Bronchial epithelial cell (primary cell): Measurements from ENCODE around the gene ENTR1. TPM values are rescaled to one million over a fixed set of nuclear protein-coding genes. Genes with fewer than 3 reads are reported as not detected.

ENCODE experiments used
- DNase-seq: peaks from one replicate; pipeline ENCODE4 v3.0.0-alpha.2; 2010; ENCODE audit warnings: low read depth
- FAIRE-seq: peaks from 2 replicates; lab custom pipeline; 2011; peaks lifted over from hg19 to GRCh38; lab: Jason Lieb, UNC
- H3K27me3 ChIP-seq: 2 replicates; pipeline ENCODE4 v1.5.1; 2011; ENCODE audit warnings: low read length; ENCODE audit not compliant: control insufficient read depth, insufficient read depth
- H3K36me3 ChIP-seq: 2 replicates; pipeline ENCODE4 v1.5.1; 2011; ENCODE audit warnings: low read length; ENCODE audit not compliant: control insufficient read depth, insufficient read depth
- H3K4me3 ChIP-seq: 2 replicates; pipeline ENCODE4 v1.5.1; 2011; ENCODE audit warnings: mild to moderate bottlenecking, low read depth, low read length, control low read depth
- total RNA-seq: library from RNA; depleted of rRNA; stranded (reverse); fragments of >200 nt; gene quantifications from 2 replicates; pipeline ENCODE4 v1.2.1, GENCODE V29; 2014
- TF ChIP-seq, protein P1 (sequence below): IDR thresholded peaks from 2 replicates; pipeline ENCODE4 v1.5.1; 2011; ENCODE audit warnings: mild to moderate bottlenecking, moderate library complexity, low read length, control low read depth, inconsistent platforms; ENCODE audit not compliant: insufficient read depth, severe bottlenecking

ENTR1 gene
- total RNA-seq, 1 donor from 2014 or later, result 89.0 TPM

DNA sequence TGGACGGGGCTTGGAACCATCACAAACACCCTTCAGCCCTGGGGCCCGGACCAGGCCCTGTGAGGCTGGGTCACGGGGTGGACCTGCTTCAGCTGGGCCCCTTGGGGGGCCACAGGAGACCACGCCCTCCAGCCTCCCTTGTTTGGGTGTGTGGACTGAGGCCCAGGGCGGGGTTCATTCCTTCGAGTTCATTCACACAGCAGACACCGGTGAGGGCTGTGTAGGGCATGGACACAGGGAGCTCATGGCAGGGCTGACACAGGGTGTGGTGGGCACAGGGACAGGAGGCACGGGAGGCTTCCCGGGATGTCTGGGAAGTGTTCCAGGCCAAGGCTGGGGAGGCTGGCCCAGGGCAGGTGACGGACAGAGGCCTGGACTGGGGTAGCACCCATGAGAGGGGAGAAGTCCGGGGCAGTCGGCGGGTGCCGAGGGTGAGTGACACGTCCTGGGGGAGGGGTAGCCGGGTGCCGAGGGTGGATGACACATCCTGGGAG lies 55.8 kb downstream of the ENTR1 start:
- peak; percentile 10 for DNase-seq
- H3K27me3 ChIP-seq, result peaks cover 1% of the 10 kb centered on the region
- H3K4me3 ChIP-seq, result no peak overlapping the region
- H3K36me3 ChIP-seq, result peaks cover 3% of the 10 kb centered on the region
- TF ChIP-seq, protein P1, sequence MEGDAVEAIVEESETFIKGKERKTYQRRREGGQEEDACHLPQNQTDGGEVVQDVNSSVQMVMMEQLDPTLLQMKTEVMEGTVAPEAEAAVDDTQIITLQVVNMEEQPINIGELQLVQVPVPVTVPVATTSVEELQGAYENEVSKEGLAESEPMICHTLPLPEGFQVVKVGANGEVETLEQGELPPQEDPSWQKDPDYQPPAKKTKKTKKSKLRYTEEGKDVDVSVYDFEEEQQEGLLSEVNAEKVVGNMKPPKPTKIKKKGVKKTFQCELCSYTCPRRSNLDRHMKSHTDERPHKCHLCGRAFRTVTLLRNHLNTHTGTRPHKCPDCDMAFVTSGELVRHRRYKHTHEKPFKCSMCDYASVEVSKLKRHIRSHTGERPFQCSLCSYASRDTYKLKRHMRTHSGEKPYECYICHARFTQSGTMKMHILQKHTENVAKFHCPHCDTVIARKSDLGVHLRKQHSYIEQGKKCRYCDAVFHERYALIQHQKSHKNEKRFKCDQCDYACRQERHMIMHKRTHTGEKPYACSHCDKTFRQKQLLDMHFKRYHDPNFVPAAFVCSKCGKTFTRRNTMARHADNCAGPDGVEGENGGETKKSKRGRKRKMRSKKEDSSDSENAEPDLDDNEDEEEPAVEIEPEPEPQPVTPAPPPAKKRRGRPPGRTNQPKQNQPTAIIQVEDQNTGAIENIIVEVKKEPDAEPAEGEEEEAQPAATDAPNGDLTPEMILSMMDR, result no peak
- FAIRE-seq, result no peak

DNA sequence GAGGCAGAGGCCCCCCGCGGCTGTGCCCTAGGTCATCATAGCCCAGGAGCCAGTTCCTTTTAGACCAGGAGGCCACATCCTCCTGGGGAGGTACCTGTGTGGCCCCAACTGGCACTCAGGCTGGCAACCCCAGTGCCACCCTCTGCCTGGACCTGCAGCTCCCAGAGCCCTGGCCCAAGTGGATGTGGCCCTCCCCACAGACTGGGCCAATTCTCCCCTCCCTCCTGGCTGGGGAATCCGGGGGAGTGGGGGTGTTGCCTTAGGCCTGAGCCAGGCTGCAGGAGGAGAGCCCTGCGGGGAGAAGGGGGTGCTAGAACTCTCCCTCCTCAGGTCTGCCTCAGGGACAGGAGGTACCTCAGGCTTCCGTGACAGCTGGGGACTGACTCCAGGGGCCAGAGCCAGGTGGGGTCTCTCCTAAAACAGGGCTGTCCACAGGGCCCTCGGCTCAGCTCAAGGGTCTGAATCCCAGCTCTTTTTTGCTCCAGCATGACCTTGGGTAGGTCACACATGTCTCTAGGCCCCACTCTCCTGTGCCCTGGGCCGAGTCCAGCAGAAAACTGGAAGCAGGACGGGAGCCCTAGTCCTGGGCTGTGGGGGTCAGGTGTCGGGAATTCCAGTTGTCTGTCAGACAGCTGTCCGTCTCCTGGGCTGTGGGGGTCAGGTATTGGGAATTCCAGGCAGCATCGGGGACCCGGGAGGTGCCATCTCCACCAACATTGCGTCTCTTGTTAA lies 56.5 kb downstream of the ENTR1 start:
- Histone ChIP-seq H3K36me3 (peaks cover 3% of the 10 kb centered on the region), H3K4me3 (no peak overlapping the region), H3K27me3 (peaks cover 1% of the 10 kb centered on the region)
- no peak for DNase-seq
- TF ChIP-seq, protein P1, result no peak
- no peak for FAIRE-seq

DNA sequence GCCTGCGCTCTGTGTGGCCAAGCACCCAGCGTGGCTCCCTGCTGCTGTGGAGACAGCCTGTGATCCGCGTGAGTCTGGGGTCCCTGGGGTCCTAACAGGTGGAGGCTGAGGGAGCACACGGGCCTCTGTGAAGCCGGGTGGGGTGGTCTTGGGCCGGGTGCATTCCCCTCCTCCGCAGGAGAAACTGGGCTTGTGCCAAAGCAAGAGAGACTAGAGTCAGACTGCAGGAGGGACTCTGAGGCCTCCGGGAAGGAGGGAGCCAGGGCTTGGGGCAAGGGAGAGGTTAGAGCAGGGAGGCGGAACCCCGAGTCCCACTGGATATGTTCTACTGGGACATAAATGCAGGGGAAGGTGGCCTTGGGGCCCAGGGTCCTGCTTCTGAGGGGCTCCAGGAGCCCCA lies 57.3 kb downstream of the ENTR1 start:
- peaks cover 1% of the 10 kb centered on the region for H3K27me3 ChIP-seq
- H3K4me3 ChIP-seq, result no peak overlapping the region
- TF ChIP-seq, protein P1, result no peak
- H3K36me3 ChIP-seq, result peaks cover 3% of the 10 kb centered on the region
- FAIRE-seq, result no peak
- DNase-seq, result no peak

DNA sequence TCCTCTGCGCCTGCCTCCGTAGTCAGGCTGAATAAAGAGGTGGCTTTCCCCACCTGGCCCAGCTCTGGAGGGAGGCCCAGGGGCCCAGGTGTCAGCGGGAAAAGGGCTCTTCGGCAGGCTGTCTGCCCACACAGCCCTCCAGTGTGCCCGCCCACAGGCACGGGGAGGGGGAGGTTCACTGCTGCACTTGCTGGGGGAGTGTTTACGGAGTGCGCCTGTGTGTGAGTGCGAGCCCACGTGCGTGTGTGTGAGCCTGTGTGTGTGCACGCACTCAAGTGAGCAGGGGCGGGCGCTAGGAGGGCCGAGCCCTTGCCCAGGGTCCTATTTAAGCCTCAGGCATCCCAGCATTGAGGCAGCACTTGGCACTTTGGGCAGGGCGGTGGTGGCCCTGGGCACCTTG lies 57.7 kb downstream of the ENTR1 start:
- no peak for FAIRE-seq
- TF ChIP-seq, protein P1, result no peak
- H3K36me3 ChIP-seq, result peaks cover 3% of the 10 kb centered on the region
- peaks cover 1% of the 10 kb centered on the region for H3K27me3 ChIP-seq
- no peak overlapping the region for H3K4me3 ChIP-seq
- no peak for DNase-seq

Other genes with a start within 250 kb of the ENTR1 start
- gene LHX3, start 205.5 kb downstream of the ENTR1 start, total RNA-seq, result not detected in 2 replicates
- 10.6 and 12.1 TPM in 2 replicates for gene QSOX2, start 164.8 kb downstream of the ENTR1 start, total RNA-seq
- gene CCDC187, start 106.5 kb downstream of the ENTR1 start, total RNA-seq, result not detected in 2 replicates
- 12.3 and 13.4 TPM in 2 replicates for gene GPSM1, start 83.1 kb downstream of the ENTR1 start, total RNA-seq
- 14.5 and 17.4 TPM in 2 replicates for gene DNLZ, start 46.9 kb downstream of the ENTR1 start, total RNA-seq
- 0.51 and 0.53 TPM in 2 replicates for gene CARD9, start 36.9 kb downstream of the ENTR1 start, total RNA-seq
- 3.7 and 3.8 TPM in 2 replicates for gene SNAPC4, start 10.4 kb downstream of the ENTR1 start, total RNA-seq
- 39.2 and 43.2 TPM in 2 replicates for gene PMPCA, start within 50 bp of the ENTR1 start, total RNA-seq
- gene INPP5E, start 29.2 kb upstream of the ENTR1 start, total RNA-seq, result 2.4 and 3.1 TPM in 2 replicates
- gene SEC16A, start 72.4 kb upstream of the ENTR1 start, total RNA-seq, result 13.7 and 20.5 TPM in 2 replicates
- 70.0 and 90.4 TPM in 2 replicates for gene NOTCH1, start 135.4 kb upstream of the ENTR1 start, total RNA-seq